IPS-18c (cell line): Measurements from ENCODE around the gene ZNF157.

Experiments used
- H3K4me3 ChIP-seq: 2 replicates; pipeline ENCODE4 v1.7.0; 2013; ENCODE audit warnings: low read depth, mild to moderate bottlenecking, low read length, moderate library complexity; ENCODE audit not compliant: insufficient read depth
- H3K9me3 ChIP-seq: one replicate; pipeline ENCODE4 v1.6.1; 2013; ENCODE audit warnings: mild to moderate bottlenecking, low read length, moderate library complexity; ENCODE audit not compliant: control insufficient read depth, insufficient read depth

Gene ZNF157

DNA sequence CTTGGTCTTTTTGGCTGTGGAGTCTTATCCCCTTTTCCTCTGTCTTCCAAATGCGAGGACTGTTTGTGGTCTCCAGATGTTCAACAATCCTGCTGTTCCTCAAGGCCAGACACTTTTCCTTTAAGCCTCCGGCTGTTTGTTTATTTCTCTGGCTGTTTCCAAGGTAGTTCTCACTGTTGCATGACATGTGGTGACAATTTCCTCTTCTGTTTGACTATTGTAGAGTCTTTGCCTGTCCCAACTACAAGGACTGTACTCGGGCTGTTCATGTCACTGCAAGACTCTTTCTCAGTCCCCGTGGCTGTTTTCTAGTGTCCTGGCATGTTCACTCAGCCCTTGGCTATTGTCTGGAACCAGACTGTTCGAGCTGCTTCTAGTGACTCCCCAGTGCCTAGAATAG lies 50.6 kb downstream of the ZNF157 start:
- no peak overlapping the region for H3K4me3 ChIP-seq
- peaks cover 16% of the 10 kb centered on the region for H3K9me3 ChIP-seq

- H3K4me3 ChIP-seq: no peak overlapping the region
- peaks cover 10% of the 10 kb centered on the region for H3K9me3 ChIP-seq
Measured at GRCh38 chrX:47422444-47422843, 52.1 kb downstream of the ZNF157 start.

- peaks cover 8% of the 10 kb centered on the region for H3K9me3 ChIP-seq
- H3K4me3 ChIP-seq: no peak overlapping the region
Measured at GRCh38 chrX:47430925-47431324, 60.5 kb downstream of the ZNF157 start.

DNA sequence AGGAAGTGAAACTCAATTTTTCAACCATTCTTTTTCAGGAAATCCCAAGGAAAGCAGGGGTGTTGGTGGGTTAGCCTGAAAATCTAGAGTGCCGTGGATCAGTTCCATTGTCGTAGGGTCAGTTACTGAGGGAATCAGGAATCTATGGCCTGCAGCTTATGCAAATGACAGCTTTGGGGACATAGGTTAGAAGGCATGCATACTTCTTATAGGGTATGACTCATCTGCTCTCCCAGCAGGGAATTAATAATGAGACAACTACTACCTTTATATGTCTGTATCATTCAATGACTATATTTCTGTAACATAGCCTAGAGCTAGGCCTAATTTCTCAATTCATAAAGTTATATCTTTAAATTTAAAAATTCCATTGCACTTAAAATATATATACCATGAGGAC lies 76.1 kb downstream of the ZNF157 start:
- peaks cover 13% of the 10 kb centered on the region for H3K9me3 ChIP-seq
- H3K4me3 ChIP-seq: no peak overlapping the region

DNA sequence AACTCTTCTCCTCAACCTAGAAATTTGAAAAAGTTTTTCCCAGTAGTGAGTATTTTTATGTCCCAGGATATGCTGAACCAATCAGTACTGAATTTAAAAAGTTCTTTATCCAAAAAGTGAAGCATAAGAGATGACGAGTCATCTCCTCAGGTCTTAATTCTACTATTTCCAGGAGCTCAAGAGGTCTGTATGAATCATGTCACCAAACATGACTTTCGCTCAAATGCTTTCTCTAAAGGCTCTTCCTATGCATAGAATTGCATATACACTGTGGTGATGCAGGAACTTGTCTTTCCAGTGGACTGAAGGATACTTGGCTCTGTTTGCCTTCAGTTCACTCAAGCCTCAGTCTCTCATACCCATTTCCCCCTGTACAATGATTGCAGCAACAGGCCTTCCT lies 76.6 kb downstream of the ZNF157 start:
- Histone ChIP-seq H3K4me3 (no peak overlapping the region), H3K9me3 (peaks cover 13% of the 10 kb centered on the region)

- no peak overlapping the region for H3K4me3 ChIP-seq
- H3K9me3 ChIP-seq: peaks cover 19% of the 10 kb centered on the region
Measured at GRCh38 chrX:47447607-47448006, 77.2 kb downstream of the ZNF157 start.

DNA sequence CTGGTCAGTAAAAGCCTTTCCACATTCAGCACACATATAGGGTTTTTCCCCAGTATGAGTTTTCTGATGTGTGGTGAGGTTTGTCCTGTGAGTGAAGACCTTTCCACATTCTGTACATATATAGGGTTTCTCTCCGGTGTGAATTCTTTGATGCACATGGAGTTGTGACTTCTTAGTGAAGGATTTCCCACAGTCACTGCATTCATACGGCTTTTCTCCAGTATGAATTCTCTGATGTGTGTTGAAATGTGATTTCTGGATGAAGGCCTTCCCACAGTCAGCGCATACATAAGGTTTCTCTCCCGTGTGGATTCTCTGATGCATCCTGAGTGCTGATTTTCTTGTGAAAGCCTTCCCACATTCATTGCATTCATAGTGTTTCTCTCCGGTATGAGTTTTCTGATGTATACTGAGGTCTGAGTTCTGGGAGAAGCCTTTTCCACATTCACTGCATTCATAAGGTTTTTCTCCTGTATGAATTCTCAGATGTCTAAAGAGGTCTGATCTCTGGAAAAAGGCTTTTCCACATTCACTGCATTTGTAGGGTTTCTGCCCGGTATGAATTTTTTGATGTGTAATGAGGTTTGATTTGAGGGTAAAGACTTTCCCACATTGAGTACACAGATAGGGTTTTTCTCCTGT lies 77.9 kb downstream of the ZNF157 start:
- Histone ChIP-seq H3K9me3 (peaks cover 19% of the 10 kb centered on the region), H3K4me3 (no peak overlapping the region)

DNA sequence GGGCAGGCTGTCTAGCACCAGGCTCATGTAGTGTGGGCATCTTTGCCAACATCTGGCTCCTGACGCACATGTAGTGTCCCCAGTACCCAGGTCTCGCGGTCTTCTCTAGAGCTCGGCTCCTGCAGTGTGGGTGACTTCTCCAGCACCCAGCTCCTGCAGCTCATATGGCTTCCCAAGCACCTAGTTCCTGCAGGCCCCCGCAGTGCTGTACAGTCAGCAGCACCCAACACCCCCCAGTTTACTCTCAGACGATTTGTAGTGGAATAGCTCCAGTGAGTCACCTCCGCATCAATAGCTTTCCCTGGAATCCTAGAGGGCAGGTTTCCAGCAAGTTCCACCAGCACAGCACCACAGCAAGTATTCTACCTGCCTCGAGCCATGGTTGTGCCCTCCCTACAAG lies 81.7 kb downstream of the ZNF157 start:
- Histone ChIP-seq H3K4me3 (no peak overlapping the region), H3K9me3 (peaks cover 19% of the 10 kb centered on the region)

DNA sequence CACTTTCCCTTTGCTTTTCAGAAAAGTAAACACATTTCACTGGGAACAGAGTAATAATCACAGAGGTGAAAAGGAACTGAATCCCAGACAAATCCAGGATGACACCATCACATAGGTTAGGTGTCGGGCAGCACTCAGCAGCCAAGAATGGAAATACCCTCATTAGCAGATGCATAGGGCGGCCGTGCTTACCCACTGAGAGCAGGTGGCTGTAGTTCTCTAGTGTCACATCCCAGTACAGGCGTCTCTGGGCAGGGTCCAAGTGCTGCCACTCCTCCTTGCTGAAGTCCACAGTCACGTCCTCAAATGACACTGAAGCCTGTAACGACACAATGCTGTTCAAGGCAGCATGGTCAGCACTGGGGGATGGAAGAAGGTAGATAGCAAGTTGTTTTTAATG lies 85.7 kb downstream of the ZNF157 start:
- Histone ChIP-seq H3K9me3 (peaks cover 9% of the 10 kb centered on the region), H3K4me3 (no peak overlapping the region)

DNA sequence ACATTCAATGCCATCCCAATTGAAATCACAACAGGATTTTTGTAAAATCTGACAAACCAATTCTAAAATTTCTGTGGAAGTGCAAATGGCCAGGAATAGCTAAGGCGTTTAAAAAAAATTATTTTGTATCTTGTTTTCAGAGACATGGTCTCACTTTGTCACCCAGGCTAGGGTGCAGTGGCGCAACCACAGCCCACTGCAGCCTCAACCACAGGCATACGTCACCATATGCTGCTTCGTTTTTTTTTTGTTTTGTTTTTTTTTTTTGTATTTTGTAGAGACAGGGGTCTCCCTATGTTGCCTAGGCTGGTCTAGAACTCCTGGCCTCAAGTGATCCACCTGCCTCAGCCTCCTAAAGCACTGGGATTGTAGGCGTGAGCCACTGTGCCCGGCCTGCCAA lies 88.2 kb downstream of the ZNF157 start:
- Histone ChIP-seq H3K9me3 (peaks cover 5% of the 10 kb centered on the region), H3K4me3 (no peak overlapping the region)

DNA sequence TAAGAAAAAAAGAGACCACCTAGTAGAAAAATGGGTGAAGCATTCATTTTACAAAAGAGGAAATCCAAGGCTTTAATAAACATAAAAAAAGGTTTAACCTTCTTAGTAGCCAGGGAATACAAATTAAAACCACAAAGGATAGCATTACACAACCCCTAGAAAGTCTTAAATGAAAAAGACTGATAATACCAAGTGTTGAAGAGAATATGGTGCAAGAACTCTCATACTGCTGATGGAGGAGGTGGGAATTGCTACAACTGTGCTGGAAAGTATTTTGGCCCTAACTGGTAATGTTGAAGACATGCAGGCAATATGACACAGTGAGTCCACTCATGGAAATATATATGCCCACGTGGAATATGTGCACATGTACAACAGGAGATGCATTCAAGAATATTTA lies 90.2 kb downstream of the ZNF157 start:
- Histone ChIP-seq H3K9me3 (peaks cover 5% of the 10 kb centered on the region), H3K4me3 (no peak overlapping the region)
